Fibroblast of lung (primary cell): ENCODE results near the gene DNM3.

Experiments
- CTCF ChIP-seq, 2 donors: IDR thresholded peaks in 1 of 2; conservative IDR thresholded peaks in 1 of 2; 1 replicate in 1 of 2; 2 replicates in 1 of 2; pipeline ENCODE4 v1.5.1; 2011 to 2012; ENCODE audit warnings: low read length in 2 of 2, control low read depth in 1 of 2, inconsistent platforms in 1 of 2, low read depth in 1 of 2, mild to moderate bottlenecking in 1 of 2
- EZH2 ChIP-seq: IDR thresholded peaks from 2 replicates; pipeline ENCODE4 v1.5.1; 2012; ENCODE audit warnings: low read length, control low read depth, mild to moderate bottlenecking; ENCODE audit errors: missing control alignments

GRCh38 chr1:172453153-172453545 is 611.9 kb downstream of the DNM3 start:
- TF ChIP-seq CTCF (conservative IDR thresholded peaks at IDR 0.05 in 1 of 2, IDR thresholded peaks at IDR 0.05 in 1 of 2; ENCODE audit: low read depth in 1 of 2, low read length in 2 of 2) (no peak), EZH2 (no peak)
